Naive thymus-derived CD8-positive, alpha-beta T cell (primary cell): ENCODE data around the gene CLCN5. TPM values are rescaled to one million over a fixed set of nuclear protein-coding genes. Genes with fewer than 3 reads are reported as not detected.

Experiments used
- ATAC-seq, 2 donors: fragments of 150-1000 bp; cut with Tn5 transposase in 1 of 2; sonication (Bioruptor Pico), chemical (Tn5 transposase) in 1 of 2; 1 replicate in 1 of 2; 2 replicates in 1 of 2; pipeline ENCODE4 v1.10.0; 2021; ENCODE audit warnings: mild to moderate bottlenecking in 2 of 2, moderate library complexity in 2 of 2
- POLR2A ChIA-PET: fragments of 350-600 bp; sonication (Branson Sonifier 250); formaldehyde crosslinking; loops from one replicate; lab custom pipeline; 2021; ENCODE audit warnings: antibody characterized with exemption; lab: Charles Lee
- DNase-seq, 10 donors: peaks; one replicate each; pipeline versions ENCODE4 v3.0.0 to v3.0.0-alpha.2; 2020 to 2022
- H3K27ac Mint-ChIP-seq, 10 donors: one replicate each; pipeline ENCODE4 v1.8.0; 2020 to 2022; ENCODE audit warnings: mild to moderate bottlenecking in 10 of 10, mixed read lengths in 10 of 10, moderate library complexity in 4 of 10, inconsistent platforms in 1 of 10
- H3K27me3 Mint-ChIP-seq, 5 donors: one replicate each; pipeline ENCODE4 v1.8.0; 2021 to 2022; ENCODE audit warnings: mixed read lengths in 5 of 5
- H3K36me3 Mint-ChIP-seq, 3 donors: one replicate each; pipeline ENCODE4 v1.8.0; 2020 to 2022; ENCODE audit warnings: mixed read lengths in 3 of 3, mild to moderate bottlenecking in 2 of 3, inconsistent platforms in 1 of 3
- H3K4me1 Mint-ChIP-seq, 4 donors: one replicate each; pipeline ENCODE4 v1.8.0; 2021 to 2022; ENCODE audit warnings: mixed read lengths in 4 of 4
- H3K4me3 Mint-ChIP-seq, 10 donors: one replicate each; pipeline ENCODE4 v1.8.0; 2020 to 2022; ENCODE audit warnings: mild to moderate bottlenecking in 10 of 10, mixed read lengths in 10 of 10, moderate library complexity in 6 of 10, inconsistent platforms in 1 of 10
- H3K9me3 Mint-ChIP-seq, 9 donors: one replicate each; pipeline ENCODE4 v1.8.0; 2020 to 2022; ENCODE audit warnings: mixed read lengths in 9 of 9, mild to moderate bottlenecking in 3 of 9, inconsistent platforms in 1 of 9, moderate library complexity in 1 of 9
- polyA plus RNA-seq, 3 donors: library from polyadenylated mRNA; unstranded; fragments of 300-500 nt; fragmentation: Illumina TruSeq; gene quantifications; one replicate each; pipeline ENCODE4 v1.2.3, GENCODE V29; 2021
- total RNA-seq, 8 experiments: library from RNA in 2 of 8; stranded (reverse) in 2 of 8; gene quantifications; one replicate each; pipeline ENCODE4 v1.2.3 and lab custom pipeline; 2021 to 2026

Gene CLCN5
- total and polyA plus RNA-seq, 5 experiments from 2014 or later, result 0.72 to 2.5 (median 1.1) TPM

DNA sequence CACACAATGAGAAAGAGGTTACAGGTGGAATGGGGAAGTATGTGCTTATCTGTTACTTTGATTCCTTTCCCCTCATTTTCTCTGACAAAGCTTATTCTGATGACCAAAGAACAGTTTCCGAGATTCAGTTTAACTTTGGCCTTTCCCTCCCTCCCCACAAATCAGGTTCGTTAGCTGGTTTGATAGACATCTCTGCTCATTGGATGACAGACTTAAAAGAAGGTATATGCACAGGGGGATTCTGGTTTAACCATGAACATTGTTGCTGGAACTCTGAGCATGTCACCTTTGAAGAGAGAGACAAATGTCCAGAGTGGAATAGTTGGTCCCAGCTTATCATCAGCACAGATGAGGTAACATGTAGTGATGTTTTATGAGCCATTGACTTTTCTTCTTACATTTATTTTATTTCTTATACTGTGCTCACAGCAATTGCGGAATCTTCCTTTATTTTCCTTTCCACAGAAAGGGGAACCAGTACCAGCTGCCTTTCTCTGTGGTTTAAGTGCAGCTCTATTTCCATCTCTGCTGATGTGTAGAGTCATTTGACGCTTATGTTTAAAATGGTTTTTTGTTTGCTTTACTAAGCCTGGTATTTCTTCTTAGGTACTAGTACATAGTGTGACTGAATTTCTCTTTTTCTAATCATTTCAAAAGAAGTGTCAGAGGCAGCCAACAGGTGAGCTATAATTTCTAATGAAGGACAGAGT, 153.4 kb downstream of the CLCN5 start:
- H3K9me3 Mint-ChIP-seq, result no peaks in the 10 kb centered on the region
- peaks cover 0 to 17% (median 8%) of the 10 kb centered on the region in 3 donors for H3K36me3 Mint-ChIP-seq
- H3K4me1 Mint-ChIP-seq, result peaks cover 0 to 8% (median 0%) of the 10 kb centered on the region in 4 donors
- H3K27me3 Mint-ChIP-seq, result no peaks in the 10 kb centered on the region
- DNase-seq, result no peak
- H3K27ac Mint-ChIP-seq, result no peak overlapping the region
- POLR2A ChIA-PET, result no interaction called here
- no peak overlapping the region for H3K4me3 Mint-ChIP-seq
- no peak for ATAC-seq

DNA sequence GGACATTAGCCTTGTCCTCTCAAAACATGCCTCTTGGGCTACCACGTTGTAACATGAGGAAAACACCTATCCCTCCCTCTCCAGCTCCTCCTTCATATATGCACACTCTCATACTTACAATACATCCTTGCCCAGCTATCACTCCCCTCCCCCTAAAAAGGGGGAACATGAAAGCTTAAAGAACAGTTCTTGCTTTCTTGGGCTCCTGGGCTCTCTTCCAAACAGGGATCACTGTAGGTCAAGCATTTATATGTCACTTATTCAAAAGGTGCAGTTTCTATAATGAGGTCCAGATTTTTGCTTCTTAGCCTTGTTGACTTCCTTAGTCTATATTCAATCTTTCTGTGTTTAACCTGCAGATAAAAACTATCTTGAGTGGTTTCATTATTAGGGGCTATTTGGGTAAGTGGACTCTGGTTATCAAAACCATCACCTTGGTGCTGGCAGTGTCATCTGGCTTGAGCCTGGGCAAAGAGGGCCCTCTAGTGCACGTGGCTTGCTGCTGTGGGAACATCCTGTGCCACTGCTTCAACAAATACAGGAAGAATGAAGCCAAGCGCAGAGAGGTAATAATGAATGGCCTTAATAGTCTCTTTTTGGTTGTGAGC, 159.0 kb downstream of the CLCN5 start:
- Mint-ChIP-seq H3K27ac (no peak overlapping the region), H3K4me1 (peaks cover 0 to 1% (median 0%) of the 10 kb centered on the region in 4 donors), H3K9me3 (no peaks in the 10 kb centered on the region), H3K27me3 (no peaks in the 10 kb centered on the region), H3K36me3 (peaks cover 0 to 8% (median 6%) of the 10 kb centered on the region in 3 donors), H3K4me3 (no peak overlapping the region)
- DNase-seq (no peak), ATAC-seq (no peak)
- POLR2A ChIA-PET, result no interaction called here

DNA sequence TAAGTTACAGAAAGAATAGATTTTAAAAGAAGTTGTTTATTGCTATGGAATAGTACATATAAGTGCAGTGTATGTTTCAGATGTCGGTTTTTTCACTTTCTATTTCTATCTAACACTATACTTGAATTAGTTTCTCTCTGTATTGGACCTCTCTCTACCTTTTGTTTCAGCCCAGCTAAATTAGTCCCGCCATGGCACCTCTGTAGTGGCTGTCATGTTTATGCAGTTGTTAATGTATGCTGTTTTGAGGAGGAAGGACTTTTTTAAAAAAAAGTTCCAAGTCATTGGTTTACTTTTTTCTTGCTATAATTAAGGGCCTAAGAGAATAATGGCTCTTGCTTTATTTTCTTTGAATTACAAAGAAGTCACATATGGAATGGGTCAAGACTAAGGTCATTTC, 160.3 kb downstream of the CLCN5 start:
- H3K9me3 Mint-ChIP-seq, result no peaks in the 10 kb centered on the region
- H3K27ac Mint-ChIP-seq, result no peak overlapping the region
- no peak overlapping the region for H3K4me3 Mint-ChIP-seq
- POLR2A ChIA-PET, result no interaction called here
- peaks cover 0 to 4% (median 3%) of the 10 kb centered on the region in 3 donors for H3K36me3 Mint-ChIP-seq
- no peaks in the 10 kb centered on the region for H3K27me3 Mint-ChIP-seq
- DNase-seq (no peak), ATAC-seq (no peak)
- no peaks in the 10 kb centered on the region for H3K4me1 Mint-ChIP-seq

DNA sequence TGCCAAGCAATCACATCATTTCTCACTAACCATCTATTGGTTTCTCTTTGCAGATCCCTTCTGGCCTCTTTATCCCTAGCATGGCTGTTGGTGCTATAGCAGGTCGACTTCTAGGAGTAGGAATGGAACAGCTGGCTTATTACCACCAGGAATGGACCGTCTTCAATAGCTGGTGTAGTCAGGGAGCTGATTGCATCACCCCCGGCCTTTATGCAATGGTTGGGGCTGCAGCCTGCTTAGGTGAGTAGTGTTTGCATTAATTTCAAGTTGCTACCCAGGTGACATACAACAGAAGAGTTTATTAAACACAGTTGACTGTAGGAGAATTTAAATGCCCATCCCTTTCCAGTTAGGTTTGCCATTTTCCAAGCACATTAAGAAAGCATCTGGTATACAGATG, 166.2 kb downstream of the CLCN5 start:
- Mint-ChIP-seq H3K4me1 (no peaks in the 10 kb centered on the region), H3K4me3 (no peak overlapping the region), H3K36me3 (peaks cover 0 to 7% (median 7%) of the 10 kb centered on the region in 3 donors), H3K27me3 (no peaks in the 10 kb centered on the region), H3K9me3 (no peaks in the 10 kb centered on the region), H3K27ac (no peak overlapping the region)
- POLR2A ChIA-PET, result no interaction called here
- DNase-seq (no peak), ATAC-seq (no peak)

DNA sequence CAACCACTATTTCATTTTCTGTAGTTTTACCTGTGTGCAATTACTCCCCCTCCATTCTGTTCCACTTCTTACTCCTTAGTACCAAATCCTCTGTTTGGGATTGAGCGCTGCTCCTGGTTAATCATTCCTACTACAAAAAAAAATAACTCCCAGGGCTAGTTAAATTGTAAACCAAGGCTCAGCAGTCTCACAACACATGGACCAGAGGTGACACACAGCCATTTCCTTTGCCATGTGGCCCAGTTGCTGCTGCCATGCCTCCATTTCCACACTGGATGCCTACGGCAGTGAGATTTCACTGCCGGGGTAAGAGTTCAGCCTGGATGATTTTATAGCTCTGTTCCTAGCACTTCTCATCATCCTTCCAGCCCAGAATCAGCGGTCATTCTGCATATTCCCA, 171.2 kb downstream of the CLCN5 start:
- POLR2A ChIA-PET, result no interaction called here
- no peak for DNase-seq
- Mint-ChIP-seq H3K4me1 (no peaks in the 10 kb centered on the region), H3K4me3 (no peak overlapping the region), H3K27me3 (no peaks in the 10 kb centered on the region), H3K36me3 (peaks cover 0 to 4% (median 3%) of the 10 kb centered on the region in 3 donors), H3K27ac (no peak overlapping the region), H3K9me3 (no peaks in the 10 kb centered on the region)
- no peak for ATAC-seq

DNA sequence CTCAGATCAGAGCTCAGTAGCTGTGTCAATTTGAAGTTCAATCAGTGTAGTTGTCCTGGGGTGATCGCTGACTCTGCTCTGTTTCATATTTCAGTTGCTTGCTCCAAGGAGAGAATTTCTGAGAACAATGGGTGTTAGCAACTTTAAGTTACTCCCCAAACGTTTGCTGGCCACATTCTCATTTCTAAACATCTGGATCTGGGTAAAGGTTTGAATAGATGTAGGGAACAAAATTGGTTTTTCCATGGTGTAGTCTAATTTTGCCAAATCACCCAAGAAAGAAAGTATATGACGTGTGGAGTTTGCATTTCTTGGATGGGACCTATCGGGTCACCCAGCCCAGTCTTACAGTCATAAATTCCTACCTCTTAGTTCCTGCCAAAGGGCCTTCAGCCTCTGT, 174.7 kb downstream of the CLCN5 start:
- no peak overlapping the region for H3K27ac Mint-ChIP-seq
- DNase-seq, result no peak
- H3K36me3 Mint-ChIP-seq, result no peaks in the 10 kb centered on the region
- no peak for ATAC-seq
- POLR2A ChIA-PET, result no interaction called here
- no peaks in the 10 kb centered on the region for H3K27me3 Mint-ChIP-seq
- no peaks in the 10 kb centered on the region for H3K9me3 Mint-ChIP-seq
- no peak overlapping the region for H3K4me3 Mint-ChIP-seq
- no peaks in the 10 kb centered on the region for H3K4me1 Mint-ChIP-seq

DNA sequence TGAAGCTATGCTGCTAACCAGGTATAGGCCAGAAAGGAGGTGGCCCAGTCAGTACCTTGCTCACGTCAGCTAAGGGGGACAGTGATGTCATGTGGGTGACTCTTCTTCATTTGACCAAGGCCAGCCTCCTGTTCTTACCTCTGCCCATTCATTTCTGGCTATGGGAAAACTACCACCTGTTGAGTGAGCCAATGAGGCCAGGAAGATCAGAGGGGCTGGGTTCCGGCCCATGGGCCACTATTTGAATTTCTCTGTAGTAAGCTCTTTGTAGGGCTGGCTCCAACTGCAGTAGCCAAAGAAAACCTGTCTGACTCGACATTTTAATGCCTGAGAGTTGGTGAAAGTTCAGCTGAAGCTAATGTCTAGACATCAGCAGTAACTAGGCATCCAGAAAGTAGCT, 175.8 kb downstream of the CLCN5 start:
- no peaks in the 10 kb centered on the region for H3K36me3 Mint-ChIP-seq
- H3K9me3 Mint-ChIP-seq, result no peaks in the 10 kb centered on the region
- POLR2A ChIA-PET, result no interaction called here
- no peaks in the 10 kb centered on the region for H3K27me3 Mint-ChIP-seq
- H3K4me1 Mint-ChIP-seq, result no peaks in the 10 kb centered on the region
- H3K27ac Mint-ChIP-seq, result no peak overlapping the region
- ATAC-seq (no peak), DNase-seq (no peak)
- H3K4me3 Mint-ChIP-seq, result no peak overlapping the region

DNA sequence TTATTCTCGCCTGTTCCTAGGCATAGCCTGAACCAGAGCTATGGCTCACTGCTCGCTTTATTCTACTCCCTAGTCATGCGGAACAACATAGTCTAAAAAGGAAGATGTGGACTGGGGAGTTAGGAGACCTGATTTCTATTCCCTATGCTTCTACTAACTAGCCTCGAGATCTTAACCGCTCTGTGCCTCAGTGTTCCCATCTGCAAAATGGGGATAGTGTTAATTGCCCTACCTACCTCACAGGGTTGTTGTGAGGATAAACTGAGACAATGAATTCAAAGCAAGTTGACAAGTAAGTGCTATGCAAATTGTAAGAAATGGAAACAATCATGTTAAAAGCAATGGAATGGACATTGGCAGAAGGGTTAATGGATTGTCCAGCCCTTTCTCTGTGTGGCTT, 176.4 kb downstream of the CLCN5 start:
- H3K4me1 Mint-ChIP-seq, result no peaks in the 10 kb centered on the region
- ATAC-seq, result no peak

DNA sequence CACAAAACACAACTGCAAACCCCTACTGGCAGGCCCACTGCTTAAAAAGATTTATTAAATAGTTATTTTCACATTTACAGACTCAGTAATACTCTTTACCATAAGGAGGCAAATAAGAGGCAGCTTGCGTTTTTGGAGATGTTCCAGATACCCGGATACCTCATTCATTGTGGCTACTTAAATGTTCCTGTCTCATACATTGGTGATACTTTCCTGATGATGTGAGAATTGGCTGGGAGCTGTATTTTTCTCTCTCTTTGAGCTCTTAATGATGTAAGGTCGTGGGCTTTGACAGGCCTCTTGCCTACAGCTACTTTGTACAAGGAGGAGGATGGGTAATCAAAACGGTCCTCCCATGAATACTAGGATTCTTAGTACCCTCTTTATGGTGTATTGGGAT, 176.9 kb downstream of the CLCN5 start:
- no peak for DNase-seq
- ATAC-seq, result no peak
- H3K36me3 Mint-ChIP-seq, result no peaks in the 10 kb centered on the region
- H3K27ac Mint-ChIP-seq, result no peak overlapping the region
- POLR2A ChIA-PET, result no interaction called here
- H3K27me3 Mint-ChIP-seq, result no peaks in the 10 kb centered on the region
- no peak overlapping the region for H3K4me3 Mint-ChIP-seq
- H3K4me1 Mint-ChIP-seq, result no peaks in the 10 kb centered on the region
- H3K9me3 Mint-ChIP-seq, result no peaks in the 10 kb centered on the region

More for the DNA sequence above, 176.4 kb downstream of the CLCN5 start:
- Mint-ChIP-seq H3K4me3 (no peak overlapping the region), H3K9me3 (no peaks in the 10 kb centered on the region), H3K36me3 (no peaks in the 10 kb centered on the region), H3K27me3 (no peaks in the 10 kb centered on the region), H3K27ac (no peak overlapping the region)
- POLR2A ChIA-PET, result no interaction called here
- DNase-seq, result no peak

DNA sequence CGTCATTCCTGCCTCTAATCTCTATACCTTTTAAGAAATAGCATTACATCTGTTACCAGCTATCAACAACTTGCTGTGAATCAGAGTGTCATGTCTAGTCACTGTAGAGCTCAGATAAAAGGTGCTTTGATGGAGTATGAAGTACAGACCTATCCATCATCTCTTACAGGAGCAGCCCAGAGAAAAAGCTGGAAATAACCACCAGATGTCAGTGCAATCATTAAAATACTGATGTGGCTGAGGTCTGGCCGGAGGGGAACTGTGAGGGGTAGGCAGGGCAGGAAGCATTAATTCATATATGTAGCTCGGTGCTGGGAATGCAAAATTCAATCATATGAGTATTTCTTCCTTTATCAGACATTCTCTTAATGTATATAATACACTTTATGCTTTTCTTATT, 177.8 kb downstream of the CLCN5 start:
- Mint-ChIP-seq H3K4me3 (no peak overlapping the region), H3K9me3 (no peaks in the 10 kb centered on the region), H3K36me3 (peaks cover 0 to 2% (median 0%) of the 10 kb centered on the region in 3 donors), H3K27me3 (no peaks in the 10 kb centered on the region), H3K4me1 (no peaks in the 10 kb centered on the region), H3K27ac (peak overlapping the region in 2 of 10 donors; percentile 9 to 31)
- ATAC-seq (no peak), DNase-seq (peak in 1 of 10 donors; percentile 4)
- POLR2A ChIA-PET, result no interaction called here

DNA sequence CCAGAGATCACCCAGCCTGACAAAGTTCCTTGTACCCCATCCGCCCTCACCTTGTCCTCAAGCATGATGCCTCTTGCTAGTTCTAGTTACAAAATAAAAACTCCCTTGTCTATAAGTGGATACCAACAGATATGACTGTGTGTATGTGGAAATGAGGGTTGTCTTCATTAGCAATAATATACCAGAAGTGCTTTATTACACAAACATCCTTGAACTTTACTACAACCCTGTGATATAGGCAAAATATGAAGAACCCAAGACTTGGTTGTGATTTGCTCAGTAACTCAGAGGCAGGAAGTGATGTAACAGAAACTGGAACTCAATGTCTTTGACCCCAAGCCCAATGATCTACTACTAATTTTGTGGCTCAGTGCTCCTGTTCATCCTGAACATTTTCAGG, 180.8 kb downstream of the CLCN5 start:
- DNase-seq (no peak), ATAC-seq (no peak)
- Mint-ChIP-seq H3K4me3 (no peak overlapping the region), H3K27ac (peak overlapping the region in 1 of 10 donors; percentile 37), H3K4me1 (no peaks in the 10 kb centered on the region), H3K27me3 (no peaks in the 10 kb centered on the region), H3K36me3 (peaks cover 0 to 2% (median 0%) of the 10 kb centered on the region in 3 donors), H3K9me3 (no peaks in the 10 kb centered on the region)
- POLR2A ChIA-PET, result no interaction called here

DNA sequence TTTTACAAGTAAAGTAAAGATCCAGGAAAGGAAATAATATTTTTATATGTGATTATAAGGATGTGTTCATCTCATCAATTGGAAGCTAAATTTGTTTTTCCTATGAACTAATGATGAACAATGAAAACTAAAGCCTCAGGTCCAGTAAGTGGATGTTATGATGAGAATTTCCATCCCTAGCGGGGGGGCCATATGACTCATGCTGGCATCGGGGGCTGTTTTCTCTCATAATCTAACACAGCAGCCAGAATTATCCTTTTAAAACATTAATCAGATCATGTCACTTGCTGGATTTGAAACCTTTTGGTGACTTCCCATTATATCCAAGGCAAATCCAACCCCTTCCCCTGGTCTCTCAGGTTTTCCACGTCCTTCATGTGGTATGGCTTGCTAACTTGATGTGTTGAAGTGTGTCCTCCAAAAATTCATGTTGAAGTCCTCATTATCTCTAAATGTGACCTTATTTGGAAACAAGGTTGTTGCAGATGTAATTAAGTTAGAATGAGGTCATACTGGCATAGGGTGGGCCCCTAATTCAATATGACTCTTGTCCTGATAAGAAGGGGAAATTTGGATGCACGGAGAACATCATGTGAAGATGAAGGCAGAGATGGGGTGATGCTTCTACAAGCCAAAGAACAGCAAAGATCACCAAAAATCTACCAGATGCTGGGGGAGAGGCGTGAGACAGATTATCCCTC, 181.6 kb downstream of the CLCN5 start:
- DNase-seq, result no peak
- Mint-ChIP-seq H3K4me1 (no peaks in the 10 kb centered on the region), H3K27me3 (no peaks in the 10 kb centered on the region), H3K27ac (no peak overlapping the region), H3K4me3 (no peak overlapping the region), H3K9me3 (no peaks in the 10 kb centered on the region), H3K36me3 (peaks cover 0 to 2% (median 0%) of the 10 kb centered on the region in 3 donors)
- POLR2A ChIA-PET, result no interaction called here
- ATAC-seq, result no peak

DNA sequence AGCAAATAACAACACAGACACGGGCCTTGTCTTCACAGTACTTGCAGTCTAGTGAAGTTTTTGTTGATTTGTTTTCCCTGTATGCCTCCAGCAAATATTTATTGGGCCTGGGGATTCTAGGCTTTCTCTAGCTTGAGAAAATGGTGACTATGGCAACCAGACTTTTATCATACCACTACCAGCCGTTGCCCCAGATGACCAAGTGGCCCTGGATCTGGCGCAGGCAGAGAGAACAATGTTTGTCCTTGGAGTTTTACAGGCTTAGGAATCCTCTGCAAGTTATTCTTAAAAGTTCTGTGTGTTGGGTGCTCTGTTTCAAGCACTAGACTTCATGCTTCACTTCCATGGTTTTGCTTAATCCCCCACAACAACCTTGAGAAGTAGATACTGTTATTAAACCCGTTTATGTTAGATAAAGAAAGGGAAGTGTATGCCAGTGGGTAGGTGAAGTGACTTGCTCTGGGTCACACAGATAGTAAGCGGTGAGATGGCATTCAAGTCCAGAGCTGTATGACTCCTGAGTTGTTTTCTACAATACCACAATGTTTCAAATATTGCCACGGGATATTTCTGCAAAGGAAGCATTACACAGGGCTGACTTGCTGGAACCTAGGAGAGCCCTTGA, 183.8 kb downstream of the CLCN5 start:
- POLR2A ChIA-PET, result no interaction called here
- H3K27ac Mint-ChIP-seq, result no peak overlapping the region
- no peaks in the 10 kb centered on the region for H3K4me1 Mint-ChIP-seq
- H3K36me3 Mint-ChIP-seq, result peaks cover 0 to 2% (median 0%) of the 10 kb centered on the region in 3 donors
- H3K4me3 Mint-ChIP-seq, result no peak overlapping the region
- ATAC-seq, result no peak
- no peak for DNase-seq
- peaks cover 0 to 3% (median 0%) of the 10 kb centered on the region in 5 donors for H3K27me3 Mint-ChIP-seq
- no peaks in the 10 kb centered on the region for H3K9me3 Mint-ChIP-seq
